Suprapubic skin (tissue), 3 donors: ENCODE results near the gene CPXM1.

Experiments used
- EP300 ChIP-seq: sonication (generic); formaldehyde crosslinking; IDR thresholded peaks from one replicate; pipeline ENCODE4 v1.6.1; 2017; ENCODE audit warnings: antibody characterized with exemption
- POLR2A ChIP-seq, 2 donors: fragments of 450-650 bp; IDR thresholded peaks; one replicate each; pipeline ENCODE4 v1.6.1; 2017; ENCODE audit warnings: antibody characterized with exemption in 2 of 2, mild to moderate bottlenecking in 2 of 2, moderate library complexity in 2 of 2
- TF ChIP-seq, protein P1 (sequence below), 2 donors: fragments of 200-600 bp in 1 of 2; fragments of 450-650 bp in 1 of 2; sonication (generic) in 1 of 2; IDR thresholded peaks; one replicate each; pipeline ENCODE4 v1.5.1; 2016 to 2019; ENCODE audit warnings: antibody characterized with exemption in 2 of 2, mild to moderate bottlenecking in 1 of 2, moderate library complexity in 1 of 2

DNA sequence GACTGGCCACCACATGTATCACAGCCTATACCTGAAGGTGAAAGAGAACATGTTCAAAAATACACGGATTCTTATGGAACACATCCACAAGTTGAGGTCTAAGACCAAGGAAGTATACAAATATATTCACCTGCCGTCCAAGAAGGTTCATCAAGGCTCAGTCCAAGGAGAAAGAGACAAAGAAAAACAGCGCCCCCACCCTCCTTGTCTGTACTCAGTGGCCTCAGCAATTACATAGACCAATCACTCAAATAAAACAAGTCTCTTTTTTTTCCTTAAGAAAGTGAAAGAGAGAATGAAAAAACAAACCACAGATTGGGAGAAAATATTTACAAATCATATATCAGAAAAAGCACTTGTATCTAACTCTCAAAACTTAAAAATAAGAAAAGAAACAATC is 19.5 kb downstream of the CPXM1 start:
- no peak for TF ChIP-seq POLR2A (IDR thresholded peaks at IDR 0.05)
- no peak for TF ChIP-seq EP300
- TF ChIP-seq, protein P1, sequence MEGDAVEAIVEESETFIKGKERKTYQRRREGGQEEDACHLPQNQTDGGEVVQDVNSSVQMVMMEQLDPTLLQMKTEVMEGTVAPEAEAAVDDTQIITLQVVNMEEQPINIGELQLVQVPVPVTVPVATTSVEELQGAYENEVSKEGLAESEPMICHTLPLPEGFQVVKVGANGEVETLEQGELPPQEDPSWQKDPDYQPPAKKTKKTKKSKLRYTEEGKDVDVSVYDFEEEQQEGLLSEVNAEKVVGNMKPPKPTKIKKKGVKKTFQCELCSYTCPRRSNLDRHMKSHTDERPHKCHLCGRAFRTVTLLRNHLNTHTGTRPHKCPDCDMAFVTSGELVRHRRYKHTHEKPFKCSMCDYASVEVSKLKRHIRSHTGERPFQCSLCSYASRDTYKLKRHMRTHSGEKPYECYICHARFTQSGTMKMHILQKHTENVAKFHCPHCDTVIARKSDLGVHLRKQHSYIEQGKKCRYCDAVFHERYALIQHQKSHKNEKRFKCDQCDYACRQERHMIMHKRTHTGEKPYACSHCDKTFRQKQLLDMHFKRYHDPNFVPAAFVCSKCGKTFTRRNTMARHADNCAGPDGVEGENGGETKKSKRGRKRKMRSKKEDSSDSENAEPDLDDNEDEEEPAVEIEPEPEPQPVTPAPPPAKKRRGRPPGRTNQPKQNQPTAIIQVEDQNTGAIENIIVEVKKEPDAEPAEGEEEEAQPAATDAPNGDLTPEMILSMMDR (IDR thresholded peaks at IDR 0.05): no peak
